Measurements from ENCODE around the gene SAXO2.

GRCh38 chr15:82292271-82292670, 29.7 kb downstream of the SAXO2 start:
- TF ChIP-seq CTCF (IDR thresholded peaks at IDR 0.05; ENCODE audit: low read depth, low read length), result no peak
- TF ChIP-seq EZH2phosphoT487 (IDR thresholded peaks at IDR 0.05; ENCODE audit: low read depth), result no peak

Measured in OCI-LY3 (cell line).